KMS-11 (cell line): ENCODE results near the gene SLC26A8.

Source experiments
- H2AFZ ChIP-seq: fragments of 200-600 bp; sonication (generic); 2 replicates; pipeline ENCODE4 v1.6.1; 2016; ENCODE audit warnings: antibody characterized with exemption, mixed run types, low read depth
- H3K27ac ChIP-seq: fragments of 200-600 bp; sonication (generic); 2 replicates; pipeline ENCODE4 v1.6.1; 2016; ENCODE audit warnings: mild to moderate bottlenecking, mixed run types
- H3K27me3 ChIP-seq: fragments of 200-600 bp; sonication (generic); 2 replicates; pipeline ENCODE4 v1.6.1; 2017; ENCODE audit warnings: mild to moderate bottlenecking, low read depth, mixed run types, moderate library complexity; ENCODE audit not compliant: insufficient read depth
- H3K36me3 ChIP-seq: fragments of 200-600 bp; sonication (generic); 2 replicates; pipeline ENCODE4 v1.6.1; 2017; ENCODE audit warnings: mild to moderate bottlenecking, mixed run types; ENCODE audit not compliant: insufficient read depth
- H3K4me1 ChIP-seq: fragments of 200-600 bp; sonication (generic); 2 replicates; pipeline ENCODE4 v1.6.1; 2016; ENCODE audit warnings: mild to moderate bottlenecking, low read depth, mixed run types; ENCODE audit not compliant: poor library complexity, severe bottlenecking
- H3K4me2 ChIP-seq: fragments of 200-600 bp; sonication (generic); 2 replicates; pipeline ENCODE4 v1.7.0; 2016; ENCODE audit warnings: mild to moderate bottlenecking, mixed run types
- H3K4me3 ChIP-seq: fragments of 200-600 bp; sonication (generic); IDR thresholded peaks from 2 replicates; pipeline ENCODE4 v1.6.1; 2017; ENCODE audit warnings: low read depth, low read length, mixed read lengths; ENCODE audit not compliant: insufficient read depth
- H3K79me2 ChIP-seq: fragments of 200-600 bp; sonication (generic); 2 replicates; pipeline ENCODE4 v1.6.1; 2016; ENCODE audit warnings: low read depth, mixed run types; ENCODE audit not compliant: insufficient read depth
- H3K9ac ChIP-seq: fragments of 200-600 bp; sonication (generic); 2 replicates; pipeline ENCODE4 v1.6.1; 2016; ENCODE audit warnings: mild to moderate bottlenecking, mixed run types
- H4K20me1 ChIP-seq: fragments of 200-600 bp; sonication (generic); 2 replicates; pipeline ENCODE4 v1.6.1; 2016; ENCODE audit warnings: mild to moderate bottlenecking, mixed run types; ENCODE audit not compliant: insufficient read depth
- TF ChIP-seq, protein P1 (sequence below): fragments of 200-600 bp; sonication (generic); conservative IDR thresholded peaks from 2 replicates; pipeline ENCODE4 v1.6.1; 2017; ENCODE audit warnings: low read depth, mild to moderate bottlenecking, antibody characterized with exemption, low read length, moderate library complexity, mixed read lengths

Gene SLC26A8

GRCh38 chr6:35972471-35973367 lies 51.7 kb downstream of the SLC26A8 start:
- no peaks in the 10 kb centered on the region for H3K36me3 ChIP-seq
- no peaks in the 10 kb centered on the region for H3K79me2 ChIP-seq
- TF ChIP-seq, protein P1, sequence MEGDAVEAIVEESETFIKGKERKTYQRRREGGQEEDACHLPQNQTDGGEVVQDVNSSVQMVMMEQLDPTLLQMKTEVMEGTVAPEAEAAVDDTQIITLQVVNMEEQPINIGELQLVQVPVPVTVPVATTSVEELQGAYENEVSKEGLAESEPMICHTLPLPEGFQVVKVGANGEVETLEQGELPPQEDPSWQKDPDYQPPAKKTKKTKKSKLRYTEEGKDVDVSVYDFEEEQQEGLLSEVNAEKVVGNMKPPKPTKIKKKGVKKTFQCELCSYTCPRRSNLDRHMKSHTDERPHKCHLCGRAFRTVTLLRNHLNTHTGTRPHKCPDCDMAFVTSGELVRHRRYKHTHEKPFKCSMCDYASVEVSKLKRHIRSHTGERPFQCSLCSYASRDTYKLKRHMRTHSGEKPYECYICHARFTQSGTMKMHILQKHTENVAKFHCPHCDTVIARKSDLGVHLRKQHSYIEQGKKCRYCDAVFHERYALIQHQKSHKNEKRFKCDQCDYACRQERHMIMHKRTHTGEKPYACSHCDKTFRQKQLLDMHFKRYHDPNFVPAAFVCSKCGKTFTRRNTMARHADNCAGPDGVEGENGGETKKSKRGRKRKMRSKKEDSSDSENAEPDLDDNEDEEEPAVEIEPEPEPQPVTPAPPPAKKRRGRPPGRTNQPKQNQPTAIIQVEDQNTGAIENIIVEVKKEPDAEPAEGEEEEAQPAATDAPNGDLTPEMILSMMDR: no peak
- no peak overlapping the region; the same call in 1 of the 2 replicates for H3K9ac ChIP-seq
- peak overlapping the region; percentile 42; the same call in 1 of the 2 replicates for H2AFZ ChIP-seq
- no peak overlapping the region for H3K4me3 ChIP-seq
- H4K20me1 ChIP-seq: no peaks in the 10 kb centered on the region
- H3K27ac ChIP-seq: peak overlapping the region; percentile 76
- no peaks in the 10 kb centered on the region for H3K27me3 ChIP-seq
- peak overlapping the region; percentile 55; the same call in 1 of the 2 replicates for H3K4me2 ChIP-seq
- peaks cover 22% of the 10 kb centered on the region for H3K4me1 ChIP-seq

GRCh38 chr6:35970181-35970580 lies 54.3 kb downstream of the SLC26A8 start:
- no peak overlapping the region for H2AFZ ChIP-seq
- no peak overlapping the region for H3K9ac ChIP-seq
- H3K4me1 ChIP-seq: peaks cover 22% of the 10 kb centered on the region
- H3K27me3 ChIP-seq: no peaks in the 10 kb centered on the region
- no peaks in the 10 kb centered on the region for H3K79me2 ChIP-seq
- no peak overlapping the region for H3K27ac ChIP-seq
- no peak overlapping the region for H3K4me2 ChIP-seq
- TF ChIP-seq, protein P1: no peak
- H3K36me3 ChIP-seq: no peaks in the 10 kb centered on the region
- H4K20me1 ChIP-seq: no peaks in the 10 kb centered on the region
- H3K4me3 ChIP-seq: no peak overlapping the region

DNA sequence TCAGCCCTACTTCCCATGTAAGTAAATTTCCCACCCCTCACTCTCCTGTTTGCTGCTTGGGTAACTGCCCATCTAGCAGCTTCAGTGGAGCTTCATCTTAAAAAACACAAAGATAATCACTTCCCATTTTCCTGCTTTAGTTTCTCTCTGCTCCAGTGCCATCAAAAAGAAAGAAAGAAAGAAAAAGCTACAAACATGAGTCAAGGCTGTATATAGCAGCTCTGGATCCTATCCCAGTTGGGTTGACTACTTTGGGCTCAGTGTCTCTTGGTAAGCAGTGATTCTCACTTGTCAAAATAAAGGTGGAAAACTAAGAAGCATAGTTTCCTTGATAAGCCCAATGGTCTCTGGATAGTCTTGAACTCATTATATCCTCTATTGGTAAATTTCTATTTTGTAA lies 54.8 kb downstream of the SLC26A8 start:
- H3K4me2 ChIP-seq: no peak overlapping the region
- peaks cover 19% of the 10 kb centered on the region for H3K4me1 ChIP-seq
- no peak overlapping the region for H2AFZ ChIP-seq

DNA sequence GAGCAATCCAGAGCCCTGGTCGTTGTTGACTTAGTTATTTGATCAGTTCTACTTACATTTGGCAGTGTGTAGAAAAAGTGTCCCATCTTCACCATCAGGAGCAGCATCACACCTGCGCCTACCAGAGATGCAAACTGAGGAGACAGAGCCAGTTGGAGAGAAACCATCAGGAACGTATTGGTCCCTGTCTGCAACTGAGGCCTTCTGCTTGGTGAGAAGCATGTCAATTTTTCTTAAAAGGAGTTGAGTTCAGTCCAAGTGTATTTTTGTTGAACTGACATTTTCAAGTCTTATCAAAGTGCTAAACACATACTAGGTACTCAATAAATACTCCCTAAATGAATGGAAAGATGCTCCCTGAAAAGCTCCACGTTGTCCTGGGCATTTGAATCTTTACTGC lies 55.6 kb downstream of the SLC26A8 start:
- Histone ChIP-seq H3K4me3 (no peak overlapping the region), H3K79me2 (no peaks in the 10 kb centered on the region), H3K9ac (no peak overlapping the region), H4K20me1 (no peaks in the 10 kb centered on the region), H3K4me1 (peaks cover 11% of the 10 kb centered on the region), H3K36me3 (no peaks in the 10 kb centered on the region), H2AFZ (no peak overlapping the region), H3K4me2 (no peak overlapping the region), H3K27ac (no peak overlapping the region), H3K27me3 (no peaks in the 10 kb centered on the region)
- TF ChIP-seq, protein P1: no peak

More for the DNA sequence above, 54.8 kb downstream of the SLC26A8 start:
- TF ChIP-seq, protein P1: no peak
- Histone ChIP-seq H3K4me3 (no peak overlapping the region), H3K36me3 (no peaks in the 10 kb centered on the region), H3K27me3 (no peaks in the 10 kb centered on the region), H3K9ac (no peak overlapping the region), H4K20me1 (no peaks in the 10 kb centered on the region), H3K27ac (no peak overlapping the region), H3K79me2 (no peaks in the 10 kb centered on the region)
